ENCODE results near the gene NR2E1.

Gene NR2E1

GRCh38 chr6:108171291-108171917 is 5.6 kb downstream of the NR2E1 start:
- TF ChIP-seq, protein P1, sequence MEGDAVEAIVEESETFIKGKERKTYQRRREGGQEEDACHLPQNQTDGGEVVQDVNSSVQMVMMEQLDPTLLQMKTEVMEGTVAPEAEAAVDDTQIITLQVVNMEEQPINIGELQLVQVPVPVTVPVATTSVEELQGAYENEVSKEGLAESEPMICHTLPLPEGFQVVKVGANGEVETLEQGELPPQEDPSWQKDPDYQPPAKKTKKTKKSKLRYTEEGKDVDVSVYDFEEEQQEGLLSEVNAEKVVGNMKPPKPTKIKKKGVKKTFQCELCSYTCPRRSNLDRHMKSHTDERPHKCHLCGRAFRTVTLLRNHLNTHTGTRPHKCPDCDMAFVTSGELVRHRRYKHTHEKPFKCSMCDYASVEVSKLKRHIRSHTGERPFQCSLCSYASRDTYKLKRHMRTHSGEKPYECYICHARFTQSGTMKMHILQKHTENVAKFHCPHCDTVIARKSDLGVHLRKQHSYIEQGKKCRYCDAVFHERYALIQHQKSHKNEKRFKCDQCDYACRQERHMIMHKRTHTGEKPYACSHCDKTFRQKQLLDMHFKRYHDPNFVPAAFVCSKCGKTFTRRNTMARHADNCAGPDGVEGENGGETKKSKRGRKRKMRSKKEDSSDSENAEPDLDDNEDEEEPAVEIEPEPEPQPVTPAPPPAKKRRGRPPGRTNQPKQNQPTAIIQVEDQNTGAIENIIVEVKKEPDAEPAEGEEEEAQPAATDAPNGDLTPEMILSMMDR (IDR thresholded peaks at IDR 0.05; ENCODE audit: insufficient read depth, low read depth, low read length, missing control alignments), result no peak
- H3K4me3 ChIP-seq (ENCODE audit: low read depth, low read length), result no peak overlapping the region
- no peak for DNase-seq (ENCODE audit: low read depth)

- H3K4me3 ChIP-seq (ENCODE audit: low read depth, low read length), result no peak overlapping the region
- TF ChIP-seq, protein P1 (IDR thresholded peaks at IDR 0.05; ENCODE audit: insufficient read depth, low read depth, low read length, missing control alignments), result no peak
- no peak for DNase-seq (ENCODE audit: low read depth)
These were observed 6.2 kb downstream of the NR2E1 start for GRCh38 chr6:108171918-108172516.

- H3K4me3 ChIP-seq (ENCODE audit: low read depth, low read length), result no peak overlapping the region
- DNase-seq (ENCODE audit: low read depth), result no peak
- TF ChIP-seq, protein P1 (IDR thresholded peaks at IDR 0.05; ENCODE audit: insufficient read depth, low read depth, low read length, missing control alignments), result no peak
These were observed 8.8 kb downstream of the NR2E1 start for GRCh38 chr6:108174371-108175175.

- no peak for DNase-seq (ENCODE audit: low read depth)
- TF ChIP-seq, protein P1 (IDR thresholded peaks at IDR 0.05; ENCODE audit: insufficient read depth, low read depth, low read length, missing control alignments), result no peak
- no peak overlapping the region for H3K4me3 ChIP-seq (ENCODE audit: low read depth, low read length)
These were observed 9.4 kb downstream of the NR2E1 start for GRCh38 chr6:108175176-108175591.

DNA sequence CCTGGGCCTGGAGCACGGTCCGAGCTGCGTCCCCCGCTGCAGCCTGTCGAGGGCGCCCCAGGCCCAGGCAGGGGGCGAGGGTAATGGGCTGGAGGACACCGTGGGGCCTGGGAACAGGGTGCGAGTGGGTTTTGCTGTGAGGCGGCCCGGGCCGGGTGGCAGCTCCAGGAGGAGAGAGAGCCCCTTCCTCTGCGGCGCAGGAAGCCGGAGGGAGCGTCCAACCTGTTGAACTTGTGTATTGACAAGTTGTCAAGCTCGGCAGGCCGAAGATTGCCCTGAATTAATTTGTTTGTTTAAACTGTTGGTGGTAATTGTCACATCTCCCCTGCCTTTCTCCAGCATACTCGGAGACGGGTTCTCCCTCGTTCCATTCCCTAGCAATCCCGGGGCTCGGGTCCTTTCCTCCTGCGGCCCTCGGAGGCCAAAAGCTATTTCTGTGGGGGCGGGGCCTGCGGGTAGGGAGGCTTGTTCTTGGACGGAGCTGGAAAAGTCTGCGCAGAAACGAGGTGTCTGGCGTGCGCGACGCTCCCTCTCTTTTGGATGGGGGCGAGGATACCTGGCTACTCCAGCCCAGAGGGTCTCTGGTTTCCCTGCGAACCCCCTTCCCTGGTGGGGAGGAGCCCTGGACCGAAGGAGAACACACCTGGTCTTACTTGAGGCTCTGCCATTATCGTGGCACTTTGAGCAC is 9.9 kb downstream of the NR2E1 start:
- TF ChIP-seq, protein P1 (IDR thresholded peaks at IDR 0.05; ENCODE audit: insufficient read depth, low read depth, low read length, missing control alignments), result peak; percentile 35
- H3K4me3 ChIP-seq (ENCODE audit: low read depth, low read length), result no peak overlapping the region
- no peak for DNase-seq (ENCODE audit: low read depth)

DNA sequence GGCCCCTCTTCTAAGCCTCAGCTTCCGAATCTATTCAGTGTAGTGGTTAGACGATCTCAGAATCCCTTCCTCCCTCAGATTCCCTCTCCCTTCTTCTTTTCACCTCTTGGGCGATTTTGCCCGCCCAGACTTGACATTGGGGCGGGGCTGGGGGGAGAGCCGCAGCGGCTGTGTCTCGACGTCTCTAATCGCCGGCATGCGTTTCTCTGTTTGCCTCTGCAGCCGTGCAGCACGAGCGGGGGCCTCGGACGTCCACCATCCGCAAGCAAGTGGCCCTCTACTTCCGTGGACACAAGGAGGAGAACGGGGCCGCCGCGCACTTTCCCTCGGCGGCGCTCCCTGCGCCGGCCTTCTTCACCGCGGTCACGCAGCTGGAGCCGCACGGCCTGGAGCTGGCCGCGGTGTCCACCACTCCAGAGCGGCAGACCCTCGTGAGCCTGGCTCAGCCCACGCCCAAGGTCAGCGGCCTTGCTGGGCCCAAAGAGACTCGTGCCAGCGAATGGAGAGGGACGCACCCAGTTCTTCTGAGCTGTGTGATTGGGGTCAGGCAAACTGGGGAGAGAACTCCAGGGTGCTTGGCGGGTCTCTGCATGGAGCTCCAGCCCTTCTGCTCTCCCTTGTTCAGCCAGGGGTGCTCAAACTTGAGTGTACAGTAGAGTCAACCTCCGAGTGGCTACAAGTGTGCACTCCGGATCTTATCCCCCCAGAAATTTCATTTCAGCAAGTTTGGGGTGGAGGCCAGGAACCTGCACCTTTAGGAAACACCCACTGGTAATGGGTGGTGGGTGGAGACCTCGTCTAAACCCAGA is 10.7 kb downstream of the NR2E1 start:
- H3K4me3 ChIP-seq (ENCODE audit: low read depth, low read length), result no peak overlapping the region
- TF ChIP-seq, protein P1 (IDR thresholded peaks at IDR 0.05; ENCODE audit: insufficient read depth, low read depth, low read length, missing control alignments), result no peak
- no peak for DNase-seq (ENCODE audit: low read depth)

Data from GM12865 (cell line).